HepG2 (cell line): ENCODE measurements around the gene CEBPG. TPM values are rescaled to one million over a fixed set of nuclear protein-coding genes. Genes with fewer than 3 reads are reported as not detected.

ENCODE experiments used
- ATF1 ChIP-seq: IDR thresholded peaks from 2 replicates; pipeline ENCODE4 v1.6.1; 2016; ENCODE audit warnings: mild to moderate bottlenecking, control low read depth
- GTF3A ChIP-seq: sonication (generic); formaldehyde crosslinking; conservative IDR thresholded peaks from 2 replicates; pipeline ENCODE4 v1.4.0; 2020; ENCODE audit warnings: mild to moderate bottlenecking, missing genetic modification reagents
- HBP1 ChIP-seq: IDR thresholded peaks from 2 replicates; pipeline ENCODE4 v1.6.1; 2016; ENCODE audit warnings: low read depth, control low read depth
- MEIS1 ChIP-seq: sonication (generic); formaldehyde crosslinking; IDR thresholded peaks from 2 replicates; pipeline ENCODE4 v1.9.0; 2021; ENCODE audit warnings: mild to moderate bottlenecking, missing genetic modification reagents, moderate library complexity, borderline replicate concordance
- MTA3 ChIP-seq: sonication (generic); formaldehyde crosslinking; IDR thresholded peaks from 2 replicates; pipeline ENCODE4 v1.4.0; 2020; ENCODE audit warnings: missing genetic modification reagents
- MTF1 ChIP-seq: sonication (generic); formaldehyde crosslinking; IDR thresholded peaks from 2 replicates; pipeline ENCODE4 v1.5.0; 2020; ENCODE audit warnings: missing genetic modification reagents
- RXRB ChIP-seq: IDR thresholded peaks from 2 replicates; pipeline ENCODE4 v1.6.1; 2016; ENCODE audit warnings: borderline replicate concordance, missing genetic modification reagents, missing compliant biosample characterization
- TBL1XR1 ChIP-seq: fragments of 150-350 bp; IDR thresholded peaks from 2 replicates; pipeline ENCODE4 v1.6.1; 2014; ENCODE audit warnings: borderline replicate concordance, low read length; ENCODE audit not compliant: partially characterized antibody
- THRA ChIP-seq: sonication (generic); formaldehyde crosslinking; IDR thresholded peaks from 2 replicates; pipeline ENCODE4 v1.4.0; 2020; ENCODE audit warnings: missing genetic modification reagents, borderline replicate concordance
- TMF1 ChIP-seq: sonication (generic); formaldehyde crosslinking; IDR thresholded peaks from 2 replicates; pipeline ENCODE4 v1.8.1; 2022; ENCODE audit warnings: low read depth, missing genetic modification reagents
- UBTF ChIP-seq: sonication (generic); formaldehyde crosslinking; IDR thresholded peaks from 2 replicates; pipeline ENCODE4 v1.4.0; 2020; ENCODE audit warnings: mild to moderate bottlenecking, missing genetic modification reagents
- YEATS4 ChIP-seq: sonication (generic); formaldehyde crosslinking; IDR thresholded peaks from 2 replicates; pipeline ENCODE4 v1.4.0; 2020; ENCODE audit warnings: missing genetic modification reagents, borderline replicate concordance
- ZC3H13 ChIP-seq: sonication (generic); formaldehyde crosslinking; IDR thresholded peaks from 2 replicates; pipeline ENCODE4 v1.8.1; 2023; ENCODE audit warnings: mild to moderate bottlenecking, missing genetic modification reagents, moderate library complexity
- ZNF350 ChIP-seq: sonication (generic); formaldehyde crosslinking; IDR thresholded peaks from 2 replicates; pipeline ENCODE4 v1.4.0; 2020; ENCODE audit warnings: mild to moderate bottlenecking, low read depth, missing genetic modification reagents, borderline replicate concordance
- ZNF570 ChIP-seq: sonication (generic); formaldehyde crosslinking; IDR thresholded peaks from 2 replicates; pipeline ENCODE4 v1.4.0; 2020; ENCODE audit warnings: mild to moderate bottlenecking, missing genetic modification reagents, borderline replicate concordance
- ZNF670 ChIP-seq: sonication (generic); formaldehyde crosslinking; IDR thresholded peaks from 2 replicates; pipeline ENCODE4 v1.8.0; 2022; ENCODE audit warnings: mild to moderate bottlenecking, missing genetic modification reagents, borderline replicate concordance
- ZNF674 ChIP-seq: sonication (generic); formaldehyde crosslinking; IDR thresholded peaks from 2 replicates; pipeline ENCODE4 v1.5.0; 2020; ENCODE audit warnings: low read depth, mild to moderate bottlenecking, missing genetic modification reagents
- polyA plus RNA-seq, 8 experiments: library from polyadenylated mRNA; depleted of rRNA in 3 of 8; stranded (reverse) in 7 of 8; unstranded in 1 of 8; fragments of >200 nt; fragmentation: Illumina TruSeq in 4 of 8; extraction: Trizol in 4 of 8; gene quantifications; 2 replicates each; pipeline versions ENCODE4 v1.2.1 to v1.2.3, GENCODE V29; 2011 to 2016; ENCODE audit warnings: low read depth in 4 of 8, missing spikeins in 1 of 8, mixed read lengths in 1 of 8; ENCODE audit not compliant: insufficient read depth in 1 of 8
- total RNA-seq, 5 experiments: library from RNA; depleted of rRNA; stranded (reverse); fragments of >200 nt; fragmentation: Illumina TruSeq; extraction: Trizol; gene quantifications; 2 replicates each; pipeline ENCODE4 v1.2.3, GENCODE V29; 2016; ENCODE audit warnings: low read depth in 1 of 5
- TF ChIP-seq, protein P1 (sequence below): sonication (generic); formaldehyde crosslinking; IDR thresholded peaks from 2 replicates; pipeline ENCODE4 v1.9.0; 2022; ENCODE audit warnings: missing genetic modification reagents, mild to moderate bottlenecking, borderline replicate concordance

CEBPG gene
- total and polyA plus RNA-seq, 2 of the 13 experiments (the other 11 are each of a cell fraction or from before 2014, with no cell fraction given): 25.7 to 34.3 TPM

- TF ChIP-seq ZNF670 (CRISPR knock-in tag) (0 out of 2 replicates have a peak, but pooled peaks have one; percentile 79), ZNF570 (CRISPR knock-in tag) (peak; percentile 95), ATF1 (no peak; the same call in 1 of the 2 replicates), RXRB (peak; percentile 90), MTA3 (CRISPR knock-in tag) (no peak), TMF1 (peak; percentile 94), MEIS1 (CRISPR knock-in tag) (no peak; the same call in none of the 2 replicates), YEATS4 (CRISPR knock-in tag) (peak; percentile 92), TBL1XR1 (no peak), GTF3A (CRISPR knock-in tag) (no peak), ZC3H13 (CRISPR knock-in tag) (peak; percentile 96), ZNF350 (CRISPR knock-in tag) (peak; percentile 99), ZNF674 (peak; percentile 92; the same call in 1 of the 2 replicates), UBTF (CRISPR knock-in tag) (peak; percentile 84), THRA (CRISPR knock-in tag) (peak; percentile 77), HBP1 (peak; percentile 65; the same call in 1 of the 2 replicates), MTF1 (CRISPR knock-in tag) (peak; percentile 92)
- TF ChIP-seq, protein P1, sequence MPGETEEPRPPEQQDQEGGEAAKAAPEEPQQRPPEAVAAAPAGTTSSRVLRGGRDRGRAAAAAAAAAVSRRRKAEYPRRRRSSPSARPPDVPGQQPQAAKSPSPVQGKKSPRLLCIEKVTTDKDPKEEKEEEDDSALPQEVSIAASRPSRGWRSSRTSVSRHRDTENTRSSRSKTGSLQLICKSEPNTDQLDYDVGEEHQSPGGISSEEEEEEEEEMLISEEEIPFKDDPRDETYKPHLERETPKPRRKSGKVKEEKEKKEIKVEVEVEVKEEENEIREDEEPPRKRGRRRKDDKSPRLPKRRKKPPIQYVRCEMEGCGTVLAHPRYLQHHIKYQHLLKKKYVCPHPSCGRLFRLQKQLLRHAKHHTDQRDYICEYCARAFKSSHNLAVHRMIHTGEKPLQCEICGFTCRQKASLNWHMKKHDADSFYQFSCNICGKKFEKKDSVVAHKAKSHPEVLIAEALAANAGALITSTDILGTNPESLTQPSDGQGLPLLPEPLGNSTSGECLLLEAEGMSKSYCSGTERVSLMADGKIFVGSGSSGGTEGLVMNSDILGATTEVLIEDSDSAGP (CRISPR knock-in tag): peak; percentile 89
Observed at GRCh38 chr19:33403221-33403972, 29.9 kb downstream of the CEBPG start (continued).
